ENCODE data around the gene ADGRA1.

ADGRA1 gene

DNA sequence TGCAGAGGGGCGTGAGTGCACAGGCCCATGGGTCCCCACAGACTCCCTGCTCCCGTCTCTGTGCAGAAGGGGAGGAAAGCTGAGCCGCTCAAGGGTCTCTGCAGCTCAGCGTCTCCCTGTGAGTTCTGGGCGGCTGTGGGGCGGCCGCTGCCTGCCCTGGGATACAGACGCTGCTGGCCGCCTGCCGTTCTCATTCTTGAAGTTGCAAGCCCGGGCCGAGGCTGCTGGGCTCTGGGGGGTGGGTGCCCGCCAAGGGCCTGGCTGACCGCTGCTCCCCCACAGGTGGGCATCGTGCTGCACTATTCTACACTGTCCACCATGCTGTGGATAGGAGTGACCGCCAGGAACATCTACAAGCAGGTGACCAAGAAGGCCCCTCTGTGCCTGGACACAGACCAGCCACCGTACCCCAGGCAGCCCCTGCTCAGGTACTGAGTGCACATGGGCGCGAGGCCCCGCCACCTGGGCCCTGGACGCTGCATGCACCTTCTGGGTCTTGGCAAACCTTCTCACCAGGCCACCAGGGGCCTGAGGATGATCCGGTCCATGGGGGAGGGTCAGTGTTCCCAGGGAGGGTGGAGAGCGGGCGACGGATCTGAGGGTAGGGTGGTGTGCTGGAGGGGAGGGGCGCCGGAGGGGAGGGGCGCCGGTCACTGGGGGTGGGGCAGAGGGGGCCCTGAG, 14.8 kb downstream of the ADGRA1 start:
- Histone ChIP-seq H3K9me3 (ENCODE audit: insufficient read depth, low read depth, low read length) (peaks cover 29% of the 10 kb centered on the region; the same call in 1 of the 2 replicates), H3K4me3 (ENCODE audit: low read length, poor library complexity, severe bottlenecking) (no peak overlapping the region), H3K36me3 (ENCODE audit: insufficient read depth, low read length) (no peaks in the 10 kb centered on the region), H3K9me2 (replicated peaks; ENCODE audit: low read depth, low read length) (no peaks in the 10 kb centered on the region), H3K4me2 (ENCODE audit: low read depth, low read length, poor library complexity, severe bottlenecking) (no peak overlapping the region), H3K4me1 (ENCODE audit: insufficient read depth, low read length, poor library complexity, severe bottlenecking) (no peaks in the 10 kb centered on the region), H2AFZ (ENCODE audit: low read length) (no peak overlapping the region), H3K79me2 (ENCODE audit: insufficient read depth, low read length) (no peaks in the 10 kb centered on the region), H4K20me1 (ENCODE audit: insufficient read depth, low read length, poor library complexity, severe bottlenecking) (no peaks in the 10 kb centered on the region), H3F3A (ENCODE audit: low read depth) (no peaks in the 10 kb centered on the region), H3K9ac (ENCODE audit: low read depth, low read length, poor library complexity, severe bottlenecking) (no peak overlapping the region), H3K27me3 (ENCODE audit: insufficient read depth, low read length, poor library complexity, severe bottlenecking) (no peaks in the 10 kb centered on the region)
- TF ChIP-seq, protein P1, sequence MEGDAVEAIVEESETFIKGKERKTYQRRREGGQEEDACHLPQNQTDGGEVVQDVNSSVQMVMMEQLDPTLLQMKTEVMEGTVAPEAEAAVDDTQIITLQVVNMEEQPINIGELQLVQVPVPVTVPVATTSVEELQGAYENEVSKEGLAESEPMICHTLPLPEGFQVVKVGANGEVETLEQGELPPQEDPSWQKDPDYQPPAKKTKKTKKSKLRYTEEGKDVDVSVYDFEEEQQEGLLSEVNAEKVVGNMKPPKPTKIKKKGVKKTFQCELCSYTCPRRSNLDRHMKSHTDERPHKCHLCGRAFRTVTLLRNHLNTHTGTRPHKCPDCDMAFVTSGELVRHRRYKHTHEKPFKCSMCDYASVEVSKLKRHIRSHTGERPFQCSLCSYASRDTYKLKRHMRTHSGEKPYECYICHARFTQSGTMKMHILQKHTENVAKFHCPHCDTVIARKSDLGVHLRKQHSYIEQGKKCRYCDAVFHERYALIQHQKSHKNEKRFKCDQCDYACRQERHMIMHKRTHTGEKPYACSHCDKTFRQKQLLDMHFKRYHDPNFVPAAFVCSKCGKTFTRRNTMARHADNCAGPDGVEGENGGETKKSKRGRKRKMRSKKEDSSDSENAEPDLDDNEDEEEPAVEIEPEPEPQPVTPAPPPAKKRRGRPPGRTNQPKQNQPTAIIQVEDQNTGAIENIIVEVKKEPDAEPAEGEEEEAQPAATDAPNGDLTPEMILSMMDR (conservative IDR thresholded peaks at IDR 0.05; ENCODE audit: low read length): no peak
- TF ChIP-seq EZH2phosphoT487 (IDR thresholded peaks at IDR 0.05; ENCODE audit: borderline replicate concordance): no peak

DNA sequence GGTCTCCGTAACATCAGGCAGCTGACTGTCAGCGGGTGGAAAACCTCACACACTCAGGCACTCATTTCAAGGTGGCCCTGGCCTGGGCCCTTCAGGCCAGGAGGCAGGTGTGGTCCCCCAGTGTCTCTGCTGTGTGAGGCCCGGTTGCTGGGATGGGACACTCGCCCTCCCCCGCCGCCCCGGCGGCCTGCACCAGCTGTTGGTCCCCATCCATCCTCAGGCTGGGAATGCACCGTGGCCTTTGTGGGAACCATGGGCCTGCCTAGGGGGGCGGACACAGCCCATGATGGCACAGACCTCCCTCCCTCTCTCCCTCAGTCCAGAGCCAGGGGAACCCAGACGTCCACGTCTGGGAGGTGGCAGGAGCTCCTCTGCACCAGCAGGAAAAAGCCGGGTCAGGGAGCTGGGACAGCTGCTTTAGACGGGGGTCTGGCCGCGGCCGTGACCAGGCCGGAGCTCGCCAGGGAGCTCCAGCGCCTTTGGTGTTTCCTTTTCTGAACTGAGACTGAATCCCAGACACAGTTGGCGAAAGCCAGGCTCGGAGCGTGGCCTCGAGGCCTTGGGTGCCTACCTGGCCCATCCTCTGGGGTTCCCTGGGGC, 15.7 kb downstream of the ADGRA1 start:
- H3K36me3 ChIP-seq (ENCODE audit: insufficient read depth, low read length): no peaks in the 10 kb centered on the region
- H3K9ac ChIP-seq (ENCODE audit: low read depth, low read length, poor library complexity, severe bottlenecking): no peak overlapping the region
- H3K4me2 ChIP-seq (ENCODE audit: low read depth, low read length, poor library complexity, severe bottlenecking): no peak overlapping the region
- no peaks in the 10 kb centered on the region for H3F3A ChIP-seq (ENCODE audit: low read depth)
- H3K27me3 ChIP-seq (ENCODE audit: insufficient read depth, low read length, poor library complexity, severe bottlenecking): no peaks in the 10 kb centered on the region
- no peaks in the 10 kb centered on the region for H4K20me1 ChIP-seq (ENCODE audit: insufficient read depth, low read length, poor library complexity, severe bottlenecking)
- TF ChIP-seq, protein P1 (conservative IDR thresholded peaks at IDR 0.05; ENCODE audit: low read length): no peak
- TF ChIP-seq EZH2phosphoT487 (IDR thresholded peaks at IDR 0.05; ENCODE audit: borderline replicate concordance): no peak
- H2AFZ ChIP-seq (ENCODE audit: low read length): no peak overlapping the region
- no peaks in the 10 kb centered on the region for H3K9me2 ChIP-seq (replicated peaks; ENCODE audit: low read depth, low read length)
- H3K9me3 ChIP-seq (ENCODE audit: insufficient read depth, low read depth, low read length): peaks cover 33% of the 10 kb centered on the region; the same call in 1 of the 2 replicates
- H3K79me2 ChIP-seq (ENCODE audit: insufficient read depth, low read length): no peaks in the 10 kb centered on the region
- H3K4me3 ChIP-seq (ENCODE audit: low read length, poor library complexity, severe bottlenecking): no peak overlapping the region
- H3K4me1 ChIP-seq (ENCODE audit: insufficient read depth, low read length, poor library complexity, severe bottlenecking): no peaks in the 10 kb centered on the region

DNA sequence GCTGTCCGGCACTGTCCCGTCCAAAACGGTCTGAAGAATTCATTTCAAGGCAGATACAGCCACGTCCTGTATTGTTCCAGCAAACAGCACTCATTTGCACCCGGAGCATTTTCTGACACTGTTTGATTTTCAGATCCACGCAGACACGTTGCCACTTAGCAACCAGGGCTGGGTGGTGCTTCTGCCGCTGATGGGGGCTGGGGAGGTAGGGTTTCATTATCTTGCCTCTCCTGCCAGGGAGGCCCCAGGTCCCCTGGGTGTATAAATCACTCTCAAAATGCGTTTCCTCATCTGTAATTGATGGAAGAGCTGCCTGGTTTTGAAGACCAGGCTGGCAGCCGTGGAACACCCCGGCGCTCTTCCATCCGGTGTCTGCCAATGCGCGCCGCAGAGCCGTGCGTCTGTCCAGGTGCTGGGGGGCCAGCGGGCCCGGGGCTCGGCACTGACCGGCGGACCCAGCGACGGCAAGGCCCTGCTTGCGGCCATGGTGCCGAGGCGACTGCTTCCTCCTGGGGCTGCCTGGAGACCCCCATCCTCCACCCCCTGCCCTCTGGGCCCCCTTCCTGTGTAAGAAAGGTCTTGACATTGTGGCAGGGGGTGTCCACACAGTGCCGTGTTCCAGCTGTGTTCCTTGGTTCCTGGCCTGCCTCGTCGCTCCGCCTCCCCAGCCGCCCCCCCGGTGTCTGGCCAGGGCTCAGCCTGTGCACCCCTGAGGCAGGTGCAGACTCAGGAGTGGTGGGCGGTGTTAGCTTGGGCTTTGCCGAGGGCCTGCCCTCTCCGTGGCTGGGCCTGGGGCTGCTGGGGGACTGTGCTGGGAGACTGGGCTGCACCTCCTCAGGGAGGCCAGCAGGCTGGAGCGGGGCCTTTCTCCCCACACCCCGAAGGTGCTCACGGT, 16.6 kb downstream of the ADGRA1 start:
- Histone ChIP-seq H4K20me1 (ENCODE audit: insufficient read depth, low read length, poor library complexity, severe bottlenecking) (no peaks in the 10 kb centered on the region), H3K36me3 (ENCODE audit: insufficient read depth, low read length) (no peaks in the 10 kb centered on the region), H2AFZ (ENCODE audit: low read length) (no peak overlapping the region), H3K27me3 (ENCODE audit: insufficient read depth, low read length, poor library complexity, severe bottlenecking) (no peaks in the 10 kb centered on the region), H3K9ac (ENCODE audit: low read depth, low read length, poor library complexity, severe bottlenecking) (no peak overlapping the region), H3K9me2 (replicated peaks; ENCODE audit: low read depth, low read length) (no peaks in the 10 kb centered on the region), H3K4me3 (ENCODE audit: low read length, poor library complexity, severe bottlenecking) (no peak overlapping the region), H3K9me3 (ENCODE audit: insufficient read depth, low read depth, low read length) (peaks cover 36% of the 10 kb centered on the region; the same call in 1 of the 2 replicates), H3K4me2 (ENCODE audit: low read depth, low read length, poor library complexity, severe bottlenecking) (no peak overlapping the region), H3K79me2 (ENCODE audit: insufficient read depth, low read length) (no peaks in the 10 kb centered on the region), H3F3A (ENCODE audit: low read depth) (no peaks in the 10 kb centered on the region), H3K4me1 (ENCODE audit: insufficient read depth, low read length, poor library complexity, severe bottlenecking) (no peaks in the 10 kb centered on the region)
- TF ChIP-seq, protein P1 (conservative IDR thresholded peaks at IDR 0.05; ENCODE audit: low read length): no peak
- no peak for TF ChIP-seq EZH2phosphoT487 (IDR thresholded peaks at IDR 0.05; ENCODE audit: borderline replicate concordance)
